Activated naive CD8-positive, alpha-beta T cell treated with anti-CD3 and anti-CD28 coated beads, Interleukin-2, amount 10 ng/mL, durations not matched to agents 7 days and 5 days (primary cell): ENCODE results near the gene CCDC102A. TPM values are rescaled to one million over a fixed set of nuclear protein-coding genes. Genes with fewer than 3 reads are reported as not detected.

Experiments used
- ATAC-seq: fragments of 150-1000 bp; cut with Tn5 transposase; one replicate; pipeline ENCODE4 v1.10.0; 2021; ENCODE audit warnings: low read depth, moderate library complexity
- POLR2A ChIA-PET: fragments of 350-600 bp; sonication (Branson Sonifier 250); formaldehyde crosslinking; loops from one replicate; lab custom pipeline; 2021; ENCODE audit warnings: antibody characterized with exemption; lab: Charles Lee
- DNase-seq: peaks from one replicate; pipeline ENCODE4 v3.0.0; 2021
- H3K27ac Mint-ChIP-seq: one replicate; pipeline ENCODE4 v1.8.0; 2022; ENCODE audit warnings: mild to moderate bottlenecking, mixed read lengths
- H3K27me3 Mint-ChIP-seq: one replicate; pipeline ENCODE4 v1.8.0; 2022; ENCODE audit warnings: mild to moderate bottlenecking, moderate library complexity, mixed read lengths
- H3K36me3 Mint-ChIP-seq: one replicate; pipeline ENCODE4 v1.8.0; 2021; ENCODE audit warnings: mild to moderate bottlenecking, mixed read lengths
- H3K4me1 Mint-ChIP-seq: one replicate; pipeline ENCODE4 v1.8.0; 2021; ENCODE audit warnings: mixed read lengths
- H3K4me3 Mint-ChIP-seq: one replicate; pipeline ENCODE4 v1.8.0; 2022; ENCODE audit warnings: mild to moderate bottlenecking, moderate library complexity, mixed read lengths
- H3K9me3 Mint-ChIP-seq: one replicate; pipeline ENCODE4 v1.8.0; 2021; ENCODE audit warnings: mixed read lengths
- total RNA-seq, 2 experiments: library from RNA; stranded (reverse); gene quantifications; one replicate each; pipeline ENCODE4 v1.2.3, GENCODE V29; 2021

The CCDC102A gene
- total RNA-seq, 2 experiments from 2014 or later, result 11.3 to 15.1 TPM

DNA sequence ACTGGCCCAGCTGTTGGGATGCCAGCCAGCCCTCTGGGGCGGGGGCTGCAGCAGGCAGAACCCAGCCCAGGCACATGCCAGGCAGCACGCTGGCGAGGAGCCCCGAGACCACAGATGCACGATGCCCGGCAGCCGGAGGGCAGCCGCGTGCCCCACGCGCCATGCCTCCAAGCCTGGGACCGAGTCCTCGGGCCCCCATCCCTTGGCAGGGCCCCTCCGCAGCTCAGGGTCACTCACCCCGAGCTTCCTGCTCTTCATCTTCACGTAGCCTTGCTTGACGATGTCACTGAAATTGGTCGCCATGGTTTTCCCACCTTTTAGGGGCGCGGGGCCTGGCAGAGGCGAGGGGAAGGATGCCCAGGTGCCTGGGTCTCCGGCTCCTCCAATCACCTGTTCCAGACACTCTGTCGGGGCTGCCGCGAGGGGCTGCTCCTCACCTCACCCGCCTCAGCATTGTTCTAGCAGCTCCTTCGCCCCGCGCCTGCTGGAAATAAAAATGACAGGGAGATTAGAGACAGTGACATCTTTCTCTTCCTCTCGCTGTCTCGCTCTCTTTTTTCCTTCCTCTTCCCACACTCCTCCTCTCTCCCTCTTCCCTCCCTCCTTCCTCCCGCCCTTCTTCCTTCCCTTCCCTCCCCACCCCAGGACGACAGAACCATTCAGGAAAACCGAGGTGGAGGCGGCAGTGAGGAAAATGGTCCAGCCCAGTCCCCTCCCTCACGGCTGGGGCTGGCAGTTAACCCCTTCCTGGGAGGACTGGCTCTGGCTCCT lies 57.0 kb downstream of the CCDC102A start:
- H3K4me1 Mint-ChIP-seq, result peaks cover 12% of the 10 kb centered on the region
- H3K4me3 Mint-ChIP-seq, result no peak overlapping the region
- no peak for DNase-seq
- no peak for ATAC-seq
- no peak overlapping the region for H3K27ac Mint-ChIP-seq
- POLR2A ChIA-PET, result interaction anchor here (1.7 kb wide), 1 partner anchor 17 kb away, joined by 5 read pairs; the partner anchor contains the start of gene POLR2C
- peaks cover 4% of the 10 kb centered on the region for H3K36me3 Mint-ChIP-seq
- H3K27me3 Mint-ChIP-seq, result no peaks in the 10 kb centered on the region
- no peaks in the 10 kb centered on the region for H3K9me3 Mint-ChIP-seq

DNA sequence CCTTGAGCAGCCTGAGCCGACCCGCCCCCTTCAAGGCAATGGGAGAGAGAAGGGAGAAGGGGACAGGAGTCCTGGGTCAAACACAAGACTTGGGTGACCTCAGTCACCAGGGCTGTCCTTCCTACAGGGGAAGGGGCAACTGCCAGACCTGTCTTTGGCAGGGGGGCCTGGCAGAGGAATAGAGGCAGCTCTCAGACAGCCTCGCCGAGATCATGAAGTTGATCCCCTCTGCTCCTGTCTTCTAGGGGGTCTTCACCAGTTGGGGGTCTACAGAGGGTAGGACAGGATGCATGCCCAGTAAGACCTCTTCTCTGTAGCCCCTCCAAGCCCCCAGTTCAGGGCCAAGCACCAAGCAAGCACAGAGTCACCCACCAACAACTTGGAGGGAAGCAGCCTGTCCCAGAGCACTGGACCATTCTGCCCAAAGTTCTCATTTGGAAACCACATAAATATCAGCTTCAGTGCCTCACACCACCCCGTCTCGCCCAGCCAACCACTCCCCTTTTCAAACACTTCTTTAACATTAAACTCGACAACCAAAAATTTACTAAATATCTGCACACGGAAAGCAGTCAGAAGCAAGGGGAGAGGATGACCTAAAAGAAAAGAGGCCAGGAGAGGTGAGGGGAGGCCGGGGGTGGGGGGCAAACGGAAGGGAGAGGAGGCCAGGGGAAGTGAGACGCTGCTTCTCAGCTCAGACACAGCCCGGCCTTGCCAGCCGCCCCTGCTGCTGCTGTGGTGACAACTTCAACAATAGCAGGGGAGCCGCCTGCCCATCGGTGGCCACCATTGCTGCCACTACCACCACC lies 57.8 kb downstream of the CCDC102A start:
- no peaks in the 10 kb centered on the region for H3K9me3 Mint-ChIP-seq
- DNase-seq (no peak), ATAC-seq (no peak)
- peaks cover 12% of the 10 kb centered on the region for H3K4me1 Mint-ChIP-seq
- H3K4me3 Mint-ChIP-seq, result no peak overlapping the region
- peak overlapping the region; percentile 15 for H3K27ac Mint-ChIP-seq
- POLR2A ChIA-PET, result interaction anchor here (1.7 kb wide), 1 partner anchor 16 kb away, joined by 5 read pairs; the partner anchor contains the start of gene POLR2C
- no peaks in the 10 kb centered on the region for H3K27me3 Mint-ChIP-seq
- H3K36me3 Mint-ChIP-seq, result peaks cover 4% of the 10 kb centered on the region

- no peak for ATAC-seq
- no peak overlapping the region for H3K4me3 Mint-ChIP-seq
- no peaks in the 10 kb centered on the region for H3K27me3 Mint-ChIP-seq
- POLR2A ChIA-PET, result no interaction called here
- H3K9me3 Mint-ChIP-seq, result no peaks in the 10 kb centered on the region
- DNase-seq, result no peak
- no peak overlapping the region for H3K27ac Mint-ChIP-seq
- H3K4me1 Mint-ChIP-seq, result peaks cover 12% of the 10 kb centered on the region
- peaks cover 4% of the 10 kb centered on the region for H3K36me3 Mint-ChIP-seq
Observed at GRCh38 chr16:57477531-57478202, 58.7 kb downstream of the CCDC102A start.

DNA sequence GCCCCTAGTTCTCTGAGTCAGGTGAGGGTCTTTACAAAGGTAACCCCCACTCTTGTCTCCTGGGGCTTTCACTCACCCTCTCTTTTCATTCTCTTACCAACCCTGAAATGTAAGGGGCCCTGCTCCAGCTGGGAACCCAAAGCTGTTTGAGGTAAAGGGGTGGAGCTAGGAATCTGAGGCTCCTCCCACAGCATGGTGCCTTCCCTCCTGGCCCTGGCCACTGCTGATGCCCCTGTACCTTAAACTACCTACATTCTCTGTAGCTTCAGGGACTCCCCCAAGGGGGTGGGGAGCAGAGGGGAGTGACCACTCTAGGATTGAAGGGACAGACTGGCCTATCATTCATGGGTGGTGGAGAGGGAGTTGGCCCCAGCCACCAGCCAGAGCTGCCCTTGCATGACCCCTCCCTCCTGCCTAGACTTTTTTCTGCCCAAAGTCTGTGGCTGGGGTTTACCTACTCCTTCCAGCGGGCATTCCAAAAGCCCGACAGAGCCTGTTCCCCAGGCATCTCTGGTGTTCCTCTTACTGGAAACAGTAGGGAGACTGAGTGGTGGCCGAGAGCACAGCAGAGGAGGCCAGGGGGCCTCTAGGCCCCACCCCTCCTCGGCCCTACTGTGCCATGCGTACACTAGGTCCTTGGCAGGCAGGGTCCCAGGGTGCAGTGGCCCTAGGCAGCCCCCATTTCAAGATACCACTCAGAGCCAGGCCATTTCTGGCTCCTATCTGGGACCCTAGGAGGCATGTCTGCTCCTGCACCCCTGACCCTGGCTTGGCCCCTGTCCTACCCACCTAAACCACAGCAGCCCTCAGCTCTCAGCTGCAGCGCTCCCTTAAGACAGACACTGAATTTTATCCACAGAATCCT lies 59.6 kb downstream of the CCDC102A start:
- peak overlapping the region; percentile 88 for H3K27ac Mint-ChIP-seq
- H3K36me3 Mint-ChIP-seq, result peaks cover 7% of the 10 kb centered on the region
- peaks cover 15% of the 10 kb centered on the region for H3K4me1 Mint-ChIP-seq
- DNase-seq (no peak), ATAC-seq (no peak)
- H3K27me3 Mint-ChIP-seq, result no peaks in the 10 kb centered on the region
- POLR2A ChIA-PET, result interaction anchor here (0.8 kb wide), 1 partner anchor 54 kb away, joined by 3 read pairs; no protein-coding TSS in a partner anchor
- no peaks in the 10 kb centered on the region for H3K9me3 Mint-ChIP-seq
- H3K4me3 Mint-ChIP-seq, result peak overlapping the region; percentile 62

DNA sequence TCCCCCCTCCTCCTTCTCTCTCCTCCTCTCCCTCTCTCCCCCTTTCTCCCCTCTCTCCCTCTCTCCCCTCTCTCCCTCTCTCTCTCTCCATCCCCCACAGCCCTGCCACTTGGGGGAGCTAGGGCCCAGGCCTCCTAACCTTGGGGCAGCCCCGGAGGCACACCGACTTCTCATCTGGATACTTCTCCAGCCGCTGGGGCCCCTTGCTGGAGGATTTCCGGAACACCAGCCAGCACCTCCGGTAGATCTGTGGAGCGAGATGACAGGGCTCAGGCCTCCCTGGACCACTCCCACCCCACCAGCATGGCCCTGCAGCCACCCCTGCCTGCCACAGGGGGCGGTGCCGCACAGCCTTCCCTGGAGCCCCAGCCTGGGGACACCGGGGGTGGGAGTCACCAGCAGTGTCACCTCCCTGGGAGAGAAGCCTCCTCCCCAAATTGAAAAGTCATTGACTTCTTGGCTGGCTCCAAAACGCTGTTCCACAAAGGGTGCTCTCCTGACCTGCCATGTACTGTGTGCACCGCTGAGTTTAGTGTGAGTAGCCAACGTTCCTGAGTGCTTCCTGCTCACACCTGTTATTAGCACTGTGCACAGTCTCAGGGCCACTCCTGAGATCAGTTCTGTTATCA lies 60.5 kb downstream of the CCDC102A start:
- DNase-seq (peak; percentile 89), ATAC-seq (peak; percentile 97)
- Mint-ChIP-seq H3K4me1 (peaks cover 15% of the 10 kb centered on the region), H3K9me3 (no peaks in the 10 kb centered on the region), H3K27ac (peak overlapping the region; percentile 88), H3K36me3 (peaks cover 7% of the 10 kb centered on the region), H3K27me3 (no peaks in the 10 kb centered on the region), H3K4me3 (peak overlapping the region; percentile 62)
- POLR2A ChIA-PET, result interaction anchor here (1.0 to 1.6 kb wide), 2 partner anchors 29 to 44 kb away, joined by 3 to 5 read pairs; partner anchors contain the start of genes CIAPIN1 and COQ9

- POLR2A ChIA-PET, result interaction anchor here (1.0 to 1.6 kb wide), 4 partner anchors 13 to 57 kb away, joined by 3 to 5 read pairs (median 3); partner anchors contain the start of genes CIAPIN1, COQ9 and POLR2C
Observed at GRCh38 chr16:57474671-57475661, 61.4 kb downstream of the CCDC102A start.

GRCh38 chr16:57473906-57474305 lies 62.5 kb downstream of the CCDC102A start:
- no peak overlapping the region for H3K27ac Mint-ChIP-seq
- peaks cover 15% of the 10 kb centered on the region for H3K4me1 Mint-ChIP-seq
- no peak overlapping the region for H3K4me3 Mint-ChIP-seq
- no peaks in the 10 kb centered on the region for H3K9me3 Mint-ChIP-seq
- H3K36me3 Mint-ChIP-seq, result peaks cover 11% of the 10 kb centered on the region
- no peaks in the 10 kb centered on the region for H3K27me3 Mint-ChIP-seq
- DNase-seq (no peak), ATAC-seq (no peak)
- POLR2A ChIA-PET, result interaction anchor here (1.1 to 1.6 kb wide), 3 partner anchors 12 to 58 kb away, joined by 3 to 4 read pairs (median 3); partner anchors contain the start of genes CIAPIN1, COQ9 and POLR2C

More at GRCh38 chr16:57474671-57475661, 61.4 kb downstream of the CCDC102A start:
- Mint-ChIP-seq H3K27ac (peak overlapping the region; percentile 88), H3K9me3 (no peaks in the 10 kb centered on the region), H3K4me1 (peaks cover 15% of the 10 kb centered on the region), H3K4me3 (no peak overlapping the region), H3K27me3 (no peaks in the 10 kb centered on the region), H3K36me3 (peaks cover 9% of the 10 kb centered on the region)
- ATAC-seq, result no peak
- DNase-seq, result no peak

GRCh38 chr16:57473176-57473840 lies 63.1 kb downstream of the CCDC102A start:
- Mint-ChIP-seq H3K4me1 (peaks cover 15% of the 10 kb centered on the region), H3K27ac (no peak overlapping the region), H3K27me3 (no peaks in the 10 kb centered on the region), H3K9me3 (no peaks in the 10 kb centered on the region), H3K36me3 (peaks cover 9% of the 10 kb centered on the region), H3K4me3 (no peak overlapping the region)
- POLR2A ChIA-PET, result interaction anchor here (1.6 to 1.9 kb wide), 3 partner anchors 11 to 59 kb away, joined by 3 to 5 read pairs (median 4); partner anchors contain the start of genes CIAPIN1, COQ9 and POLR2C
- ATAC-seq (no peak), DNase-seq (no peak)

DNA sequence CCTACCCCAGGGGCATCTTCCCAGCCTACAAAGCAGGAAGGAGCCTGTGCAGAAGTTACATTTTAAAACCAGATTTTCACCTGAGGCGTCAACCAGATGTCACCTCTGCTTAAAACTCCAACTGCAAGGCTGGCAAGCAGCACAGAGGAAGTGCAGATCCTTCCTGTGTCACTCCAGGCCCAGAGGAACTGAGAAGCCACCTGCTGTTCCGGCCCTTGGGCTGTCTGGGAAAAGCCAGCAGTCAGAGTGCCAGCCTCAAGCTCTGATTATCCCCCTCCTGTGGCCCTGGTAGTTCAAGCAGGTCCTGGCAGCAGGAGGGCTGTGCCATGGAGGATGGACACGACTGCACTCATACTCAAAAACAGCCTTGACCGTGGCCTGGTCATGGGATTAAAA lies 63.7 kb downstream of the CCDC102A start:
- Mint-ChIP-seq H3K4me3 (no peak overlapping the region), H3K36me3 (peaks cover 11% of the 10 kb centered on the region), H3K27me3 (no peaks in the 10 kb centered on the region), H3K27ac (peak overlapping the region; percentile 42), H3K9me3 (no peaks in the 10 kb centered on the region), H3K4me1 (peaks cover 15% of the 10 kb centered on the region)
- no peak for DNase-seq
- no peak for ATAC-seq
- POLR2A ChIA-PET, result interaction anchor here (1.6 to 1.9 kb wide), 2 partner anchors 10 to 26 kb away, joined by 4 to 5 read pairs; partner anchors contain the start of genes CIAPIN1, COQ9 and POLR2C

GRCh38 chr16:57471852-57472664 lies 64.3 kb downstream of the CCDC102A start:
- Mint-ChIP-seq H3K9me3 (no peaks in the 10 kb centered on the region), H3K36me3 (peaks cover 12% of the 10 kb centered on the region), H3K4me1 (peaks cover 13% of the 10 kb centered on the region), H3K27ac (peak overlapping the region; percentile 68), H3K27me3 (no peaks in the 10 kb centered on the region), H3K4me3 (no peak overlapping the region)
- no peak for DNase-seq
- ATAC-seq, result no peak
- POLR2A ChIA-PET, result interaction anchor here (1.9 kb wide), 1 partner anchor 10 kb away, joined by 5 read pairs; the partner anchor contains the start of gene POLR2C
